Measurements from ENCODE around the gene RUNX1.

The RUNX1 gene

DNA sequence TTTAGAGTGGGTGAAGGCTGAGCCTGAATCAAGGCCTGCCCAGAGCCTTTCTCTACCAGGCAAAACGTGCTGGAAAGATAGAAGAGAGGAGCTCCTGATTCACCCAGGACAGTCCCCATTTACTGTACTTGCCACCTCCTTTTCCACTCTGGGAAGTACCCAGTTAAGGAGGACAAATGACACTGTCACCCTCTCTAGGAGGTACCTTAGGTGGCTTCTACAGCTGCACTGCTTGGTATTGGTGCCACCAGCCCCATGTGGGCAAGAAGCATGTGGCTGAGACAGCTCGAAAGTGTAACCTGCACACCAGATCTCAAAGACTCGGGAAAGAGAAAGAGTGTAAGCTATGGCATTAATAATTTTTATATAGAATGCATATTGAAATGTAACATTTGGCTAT lies 42.3 kb downstream of the RUNX1 start:
- no peak overlapping the region for H3K4me3 ChIP-seq (ENCODE audit: low read depth, low read length)
- no peak for DNase-seq (ENCODE audit: low read depth)
- TF ChIP-seq, protein P1, sequence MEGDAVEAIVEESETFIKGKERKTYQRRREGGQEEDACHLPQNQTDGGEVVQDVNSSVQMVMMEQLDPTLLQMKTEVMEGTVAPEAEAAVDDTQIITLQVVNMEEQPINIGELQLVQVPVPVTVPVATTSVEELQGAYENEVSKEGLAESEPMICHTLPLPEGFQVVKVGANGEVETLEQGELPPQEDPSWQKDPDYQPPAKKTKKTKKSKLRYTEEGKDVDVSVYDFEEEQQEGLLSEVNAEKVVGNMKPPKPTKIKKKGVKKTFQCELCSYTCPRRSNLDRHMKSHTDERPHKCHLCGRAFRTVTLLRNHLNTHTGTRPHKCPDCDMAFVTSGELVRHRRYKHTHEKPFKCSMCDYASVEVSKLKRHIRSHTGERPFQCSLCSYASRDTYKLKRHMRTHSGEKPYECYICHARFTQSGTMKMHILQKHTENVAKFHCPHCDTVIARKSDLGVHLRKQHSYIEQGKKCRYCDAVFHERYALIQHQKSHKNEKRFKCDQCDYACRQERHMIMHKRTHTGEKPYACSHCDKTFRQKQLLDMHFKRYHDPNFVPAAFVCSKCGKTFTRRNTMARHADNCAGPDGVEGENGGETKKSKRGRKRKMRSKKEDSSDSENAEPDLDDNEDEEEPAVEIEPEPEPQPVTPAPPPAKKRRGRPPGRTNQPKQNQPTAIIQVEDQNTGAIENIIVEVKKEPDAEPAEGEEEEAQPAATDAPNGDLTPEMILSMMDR (IDR thresholded peaks at IDR 0.05; ENCODE audit: low read depth, low read length, missing control alignments) = no peak
- in situ Hi-C loops (cut with HindIII; ENCODE audit: low sequenced_read_pairs) = no loop called here

DNA sequence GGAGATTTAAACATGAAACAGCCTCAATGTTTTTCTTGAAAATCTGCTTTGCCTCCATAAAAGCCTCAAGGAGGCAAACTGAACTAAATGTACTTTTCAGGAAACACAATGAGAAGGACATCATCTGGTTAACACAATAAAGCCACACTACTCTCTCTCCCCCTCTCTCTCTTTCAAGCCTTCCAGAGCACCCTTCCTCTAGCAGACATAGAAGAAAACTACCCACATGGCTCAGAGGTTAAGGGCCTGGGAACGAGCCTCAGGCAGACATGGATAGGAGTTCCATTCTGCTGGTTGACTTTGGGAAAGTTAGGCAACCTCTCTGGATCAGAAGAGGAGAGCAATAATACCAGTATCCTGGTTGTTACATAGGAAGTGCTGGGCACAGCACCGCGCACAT lies 42.9 kb downstream of the RUNX1 start:
- in situ Hi-C loops (cut with HindIII; ENCODE audit: low sequenced_read_pairs) = no loop called here
- TF ChIP-seq, protein P1 (IDR thresholded peaks at IDR 0.05; ENCODE audit: low read depth, low read length, missing control alignments) = no peak

DNA sequence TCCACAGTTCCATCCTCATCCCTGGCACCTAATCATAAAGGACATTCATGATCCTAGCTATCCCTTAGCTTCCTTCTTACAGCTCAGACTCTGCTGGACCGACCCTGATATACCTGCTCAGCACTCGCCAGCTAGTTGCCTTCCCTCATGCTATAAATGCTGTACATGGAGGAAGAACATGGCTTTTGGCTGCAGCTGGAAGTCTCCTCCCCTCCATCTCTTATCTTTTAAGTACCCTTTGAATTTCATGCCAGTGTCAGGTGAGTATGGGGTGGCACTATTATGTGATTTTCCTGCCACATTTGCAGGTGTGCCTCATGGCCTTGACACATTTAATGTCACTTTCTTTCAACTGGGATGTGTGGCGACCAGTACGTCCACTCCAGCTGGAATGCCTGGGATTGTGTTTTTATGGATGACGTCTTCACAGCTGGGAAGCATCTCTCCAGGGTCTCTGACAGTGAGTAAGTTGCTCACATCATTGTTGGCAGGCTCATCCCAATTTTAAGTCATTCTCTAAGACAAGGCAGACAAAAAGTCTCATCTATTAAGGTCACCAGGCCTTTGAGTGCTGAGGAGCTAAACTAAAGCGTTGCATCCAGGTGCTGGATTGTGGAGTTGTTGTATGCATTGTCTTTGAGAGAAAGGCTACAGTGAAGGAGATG lies 43.4 kb downstream of the RUNX1 start:
- DNase-seq (ENCODE audit: low read depth) = no peak
- H3K4me3 ChIP-seq (ENCODE audit: low read depth, low read length) = no peak overlapping the region
- in situ Hi-C loops (cut with HindIII; ENCODE audit: low sequenced_read_pairs) = no loop called here
- TF ChIP-seq, protein P1 (IDR thresholded peaks at IDR 0.05; ENCODE audit: low read depth, low read length, missing control alignments) = no peak

More for the DNA sequence above, 42.9 kb downstream of the RUNX1 start:
- H3K4me3 ChIP-seq (ENCODE audit: low read depth, low read length) = no peak overlapping the region
- no peak for DNase-seq (ENCODE audit: low read depth)

DNA sequence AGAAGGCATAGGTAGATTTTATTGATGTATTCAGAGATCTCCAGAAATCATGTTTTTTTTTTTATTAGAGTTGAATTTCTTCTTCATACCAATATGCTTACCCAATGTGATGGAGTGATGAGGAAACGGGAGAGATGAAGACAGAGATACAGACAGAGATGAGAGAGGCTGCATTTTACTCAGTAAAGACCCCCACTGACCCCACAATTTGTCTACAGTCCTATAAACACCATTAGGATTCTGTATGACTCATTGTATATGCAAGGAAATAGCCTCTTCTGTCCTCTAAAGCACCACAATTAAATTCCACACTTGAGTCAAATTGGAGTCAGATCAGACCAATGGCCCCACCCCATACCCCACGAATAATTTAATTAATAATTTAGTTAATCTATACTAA lies 44.0 kb downstream of the RUNX1 start:
- TF ChIP-seq, protein P1 (IDR thresholded peaks at IDR 0.05; ENCODE audit: low read depth, low read length, missing control alignments) = no peak
- H3K4me3 ChIP-seq (ENCODE audit: low read depth, low read length) = no peak overlapping the region
- in situ Hi-C loops (cut with HindIII; ENCODE audit: low sequenced_read_pairs) = no loop called here
- no peak for DNase-seq (ENCODE audit: low read depth)

DNA sequence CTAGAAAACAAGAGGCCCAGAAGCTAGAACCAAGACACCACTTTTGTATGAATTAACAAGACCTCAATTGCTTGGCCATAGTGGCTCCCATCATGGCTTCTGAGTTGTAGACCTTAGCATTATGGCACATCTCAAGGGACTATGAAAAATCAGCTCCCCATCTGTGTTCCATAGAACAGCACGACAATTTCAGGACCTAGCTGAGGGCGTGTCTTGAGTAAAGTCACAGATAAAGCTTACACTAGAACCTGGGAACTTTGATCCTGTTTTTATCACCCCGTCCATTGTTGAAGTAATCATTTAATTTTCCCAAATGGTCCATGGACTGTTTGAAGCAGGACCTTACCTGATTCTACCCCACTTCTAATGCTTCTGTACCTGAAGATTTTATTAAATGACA lies 44.8 kb downstream of the RUNX1 start:
- in situ Hi-C loops (cut with HindIII; ENCODE audit: low sequenced_read_pairs) = no loop called here
- TF ChIP-seq, protein P1 (IDR thresholded peaks at IDR 0.05; ENCODE audit: low read depth, low read length, missing control alignments) = no peak
- no peak overlapping the region for H3K4me3 ChIP-seq (ENCODE audit: low read depth, low read length)
- no peak for DNase-seq (ENCODE audit: low read depth)

DNA sequence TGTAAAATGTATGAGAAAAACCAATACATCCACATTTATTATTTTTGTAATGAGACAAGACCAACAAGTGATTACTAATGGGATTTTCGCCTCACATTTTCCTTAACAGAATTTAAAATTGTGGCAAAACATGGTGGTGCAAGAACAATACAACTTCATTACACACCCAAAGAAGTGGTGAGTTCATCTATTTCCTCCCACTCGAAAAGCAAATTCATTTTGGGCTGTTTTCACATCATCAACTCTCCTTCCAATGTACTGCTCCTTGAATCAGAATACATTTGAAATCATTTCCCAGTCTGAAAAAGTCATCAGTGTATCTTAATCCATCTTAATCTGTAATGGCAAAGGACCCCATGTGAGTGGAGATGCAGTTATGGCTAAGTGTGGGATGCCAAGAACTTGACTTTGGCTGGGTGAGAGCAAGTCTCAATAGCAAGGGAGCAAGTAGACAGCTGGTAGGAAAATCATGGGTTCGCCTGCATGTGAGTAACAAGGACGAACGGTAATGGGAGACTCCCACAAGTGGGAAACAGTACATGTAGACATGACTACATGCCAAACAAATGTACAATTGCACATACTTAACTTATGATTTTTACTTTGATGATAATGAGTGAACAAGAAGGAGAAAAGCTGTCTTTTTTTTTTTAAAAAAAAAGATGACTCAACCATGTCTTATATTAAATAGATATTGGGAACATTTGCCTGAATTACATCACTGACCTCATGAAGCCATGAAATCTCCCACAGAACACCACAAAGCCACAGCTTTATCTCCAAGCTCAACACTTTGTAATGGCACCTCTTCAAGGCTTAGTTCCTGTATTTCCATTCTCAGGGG lies 46.0 kb downstream of the RUNX1 start:
- in situ Hi-C loops (cut with HindIII; ENCODE audit: low sequenced_read_pairs) = no loop called here
- TF ChIP-seq, protein P1 (IDR thresholded peaks at IDR 0.05; ENCODE audit: low read depth, low read length, missing control alignments) = no peak
- H3K4me3 ChIP-seq (ENCODE audit: low read depth, low read length) = no peak overlapping the region
- DNase-seq (ENCODE audit: low read depth) = peak; percentile 78
